Hepatocyte (in vitro differentiated cells): ENCODE results near the gene VTA1. TPM values are rescaled to one million over a fixed set of nuclear protein-coding genes. Genes with fewer than 3 reads are reported as not detected.
"Not testable (repeated sequence)": the region's sequence is repeated elsewhere in the genome, so short reads cannot be mapped to it uniquely, and the experiment has no call there.

Experiments
- DNase-seq: peaks from one replicate; pipeline ENCODE4 v3.0.0-alpha.2; 2016; ENCODE audit warnings: low spot score
- H2AFZ ChIP-seq: fragments of 200-600 bp; sonication (generic); 2 replicates; pipeline ENCODE4 v1.6.0; 2016; ENCODE audit warnings: antibody characterized with exemption, mild to moderate bottlenecking
- H3K27ac ChIP-seq: fragments of 200-600 bp; sonication (generic); 2 replicates; pipeline ENCODE4 v1.5.1; 2016; ENCODE audit warnings: mild to moderate bottlenecking
- H3K27me3 ChIP-seq: fragments of 200-600 bp; sonication (generic); 2 replicates; pipeline ENCODE4 v1.6.1; 2016
- H3K36me3 ChIP-seq: fragments of 200-600 bp; sonication (generic); replicated peaks from 2 replicates; pipeline ENCODE4 v1.5.1; 2016; ENCODE audit warnings: low read depth; ENCODE audit not compliant: insufficient read depth
- H3K4me1 ChIP-seq: fragments of 200-600 bp; sonication (generic); 2 replicates; pipeline ENCODE4 v1.5.1; 2016; ENCODE audit warnings: mild to moderate bottlenecking, moderate library complexity; ENCODE audit not compliant: insufficient read depth
- H3K4me2 ChIP-seq: fragments of 200-600 bp; sonication (generic); 2 replicates; pipeline ENCODE4 v1.6.0; 2016
- H3K4me3 ChIP-seq: fragments of 200-600 bp; sonication (generic); 2 replicates; pipeline ENCODE4 v1.5.1; 2016; ENCODE audit warnings: mild to moderate bottlenecking
- H3K79me2 ChIP-seq: fragments of 200-600 bp; sonication (generic); 2 replicates; pipeline ENCODE4 v1.6.0; 2017; ENCODE audit warnings: mild to moderate bottlenecking
- H3K9me2 ChIP-seq: fragments of 200-600 bp; sonication (generic); replicated peaks from 2 replicates; pipeline ENCODE4 v1.6.0; 2017; ENCODE audit warnings: mild to moderate bottlenecking; ENCODE audit not compliant: insufficient read depth
- H3K9me3 ChIP-seq: fragments of 200-600 bp; sonication (generic); 2 replicates; pipeline ENCODE4 v1.5.1; 2016; ENCODE audit warnings: low read depth, mild to moderate bottlenecking
- H4K20me1 ChIP-seq: fragments of 200-600 bp; sonication (generic); 2 replicates; pipeline ENCODE4 v1.6.0; 2016; ENCODE audit warnings: mild to moderate bottlenecking; ENCODE audit not compliant: insufficient read depth, poor library complexity, severe bottlenecking
- CTCF ChIP-seq: fragments of 200-600 bp; sonication (generic); IDR thresholded peaks from 2 replicates; pipeline ENCODE4 v1.5.1; 2016; ENCODE audit warnings: antibody characterized with exemption, mild to moderate bottlenecking; ENCODE audit not compliant: poor library complexity
- EZH2 ChIP-seq: fragments of 200-600 bp; sonication (generic); IDR thresholded peaks from 2 replicates; pipeline ENCODE4 v1.6.1; 2016; ENCODE audit warnings: antibody characterized with exemption, mild to moderate bottlenecking, borderline replicate concordance
- EZH2phosphoT487 ChIP-seq: fragments of 200-600 bp; sonication (generic); IDR thresholded peaks from one replicate; pipeline ENCODE4 v1.6.1; 2018; ENCODE audit warnings: antibody characterized with exemption, mild to moderate bottlenecking, low read depth, moderate library complexity; ENCODE audit not compliant: unreplicated experiment, severe bottlenecking
- WGBS: methylation state at CpG from one replicate; pipeline ENCODE4 v1.1.6; 2016; ENCODE audit warnings: low lambda C conversion rate; ENCODE audit errors: missing lambda C conversion rate; 5-methylcytosine and 5-hydroxymethylcytosine counted together
- polyA plus RNA-seq: library from polyadenylated mRNA; unstranded; fragments of >200 nt; fragmentation: Nextera tagmentation; extraction: Ambion mirVana; gene quantifications from 2 replicates; pipeline ENCODE4 v1.2.1, GENCODE V29; 2016
- total RNA-seq: library from RNA; depleted of rRNA; stranded (reverse); fragments of >200 nt; gene quantifications from 2 replicates; pipeline ENCODE4 v1.2.3, GENCODE V29; 2014

VTA1 gene
- total and polyA plus RNA-seq, 2 experiments from 2014 or later, result 77.6 to 99.2 TPM

- H3K4me2 ChIP-seq, result peak overlapping the region; percentile 41
- no peaks in the 10 kb centered on the region for H3K4me1 ChIP-seq
- no peak for TF ChIP-seq EZH2phosphoT487
- no peak for TF ChIP-seq EZH2
- TF ChIP-seq CTCF, result peak; percentile 59
- 55% methylated on average over 5 of the region's 5 CpGs for WGBS
- H3K27me3 ChIP-seq, result no peaks in the 10 kb centered on the region
- no peak overlapping the region for H3K4me3 ChIP-seq
- no peaks in the 10 kb centered on the region for H3K36me3 ChIP-seq
- H3K27ac ChIP-seq, result no peak overlapping the region
- peak; percentile 41 for DNase-seq
- H4K20me1 ChIP-seq, result peaks cover 6% of the 10 kb centered on the region
- H2AFZ ChIP-seq, result no peak overlapping the region
- H3K9me3 ChIP-seq, result no peaks in the 10 kb centered on the region
- H3K9me2 ChIP-seq, result no peaks in the 10 kb centered on the region
- peaks cover 94% of the 10 kb centered on the region for H3K79me2 ChIP-seq
Measured at GRCh38 chr6:142155895-142156757, 9.1 kb downstream of the VTA1 start.

DNA sequence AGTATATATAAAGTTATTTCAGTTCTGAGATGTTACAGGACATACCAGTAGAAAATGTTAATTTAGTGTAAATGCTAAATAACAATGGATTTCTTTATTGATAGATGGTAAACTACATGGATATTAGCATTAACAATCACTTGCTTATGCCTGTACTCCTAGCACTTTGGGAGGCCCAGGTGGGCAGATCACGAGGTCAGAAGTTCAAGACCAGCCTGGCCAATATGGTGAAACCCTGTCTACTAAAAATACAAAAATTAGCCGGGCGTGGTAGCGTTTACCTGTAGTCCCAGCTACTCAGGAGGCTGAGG lies 9.7 kb downstream of the VTA1 start:
- H3K79me2 ChIP-seq, result peaks cover 94% of the 10 kb centered on the region
- H3K27me3 ChIP-seq, DNase-seq, H3K9me2 ChIP-seq, H3K27ac ChIP-seq, H3K4me2 ChIP-seq, H3K36me3 ChIP-seq, H4K20me1 ChIP-seq, H3K4me3 ChIP-seq, H3K9me3 ChIP-seq, H3K4me1 ChIP-seq, H2AFZ ChIP-seq: not testable (repeated sequence)
- 92% methylated on average over 4 of the region's 4 CpGs for WGBS

GRCh38 chr6:142162780-142163179 lies 15.7 kb downstream of the VTA1 start:
- 96% methylated on average over 1 of the region's 1 CpG for WGBS
- H3K27ac ChIP-seq, result no peak overlapping the region

More at GRCh38 chr6:142162780-142163179, 15.7 kb downstream of the VTA1 start:
- Histone ChIP-seq H3K9me3 (no peaks in the 10 kb centered on the region), H3K4me1 (no peaks in the 10 kb centered on the region), H3K4me3 (no peak overlapping the region), H3K27me3 (no peaks in the 10 kb centered on the region), H3K79me2 (peaks cover 85% of the 10 kb centered on the region), H4K20me1 (peaks cover 11% of the 10 kb centered on the region), H3K4me2 (no peak overlapping the region), H2AFZ (no peak overlapping the region), H3K9me2 (no peaks in the 10 kb centered on the region), H3K36me3 (no peaks in the 10 kb centered on the region)
- DNase-seq, result no peak
- no peak for TF ChIP-seq EZH2
- TF ChIP-seq EZH2phosphoT487, result no peak
- TF ChIP-seq CTCF, result no peak
